Hematopoietic multipotent progenitor cell treated with erythropoietin and hydrocortisone succinate and interleukin-3 and kit ligand, for 6 days (in vitro differentiated cells): ENCODE results near the gene TAF4.
"Not testable (repeated sequence)": the region's sequence is repeated elsewhere in the genome, so short reads cannot be mapped to it uniquely, and the experiment has no call there.

ENCODE experiments used
- DNase-seq: peaks from one replicate; pipeline ENCODE4 v3.0.0-alpha.2; 2015

Gene TAF4

GRCh38 chr20:62065674-62066338 is at the start of gene TAF4:
Gene TAF4, minus strand, starts transcription at chr20:62065881. Its CDS starts 71 bp downstream, at chr20:62065810.
- peak; percentile 86 for DNase-seq

- DNase-seq = no peak
These were observed 49.2 kb upstream of the TAF4 start for GRCh38 chr20:62114894-62115293.

- DNase-seq = no peak
These were observed 46.7 kb upstream of the TAF4 start for GRCh38 chr20:62112368-62112767.

- no peak for DNase-seq
These were observed 45.5 kb upstream of the TAF4 start for GRCh38 chr20:62111148-62111547.

GRCh38 chr20:62105592-62105991 is 39.9 kb upstream of the TAF4 start:
- no peak for DNase-seq

- DNase-seq = no peak
These were observed 39.2 kb upstream of the TAF4 start for GRCh38 chr20:62104791-62105345.

GRCh38 chr20:62104234-62104789 is 38.6 kb upstream of the TAF4 start:
- no peak for DNase-seq

- no peak for DNase-seq
These were observed 38.0 kb upstream of the TAF4 start for GRCh38 chr20:62103508-62104233.

- no peak for DNase-seq
These were observed 35.4 kb upstream of the TAF4 start for GRCh38 chr20:62101078-62101477.

- DNase-seq = no peak
These were observed 32.3 kb upstream of the TAF4 start for GRCh38 chr20:62097881-62098407.

GRCh38 chr20:62096421-62097380 is 31.0 kb upstream of the TAF4 start:
- no peak for DNase-seq

- DNase-seq = no peak
These were observed 23.7 kb upstream of the TAF4 start for GRCh38 chr20:62089393-62089792.

- no peak for DNase-seq
These were observed 22.8 kb upstream of the TAF4 start for GRCh38 chr20:62088258-62089127.

GRCh38 chr20:62087632-62088031 is 22.0 kb upstream of the TAF4 start:
- no peak for DNase-seq

GRCh38 chr20:62087227-62087626 is 21.5 kb upstream of the TAF4 start:
- DNase-seq = no peak

GRCh38 chr20:62085206-62085605 is 19.5 kb upstream of the TAF4 start:
- DNase-seq = no peak

- not testable (repeated sequence) for DNase-seq
These were observed 18.5 kb upstream of the TAF4 start for GRCh38 chr20:62084224-62084623.

GRCh38 chr20:62083312-62083711 is 17.6 kb upstream of the TAF4 start:
- no peak for DNase-seq

- DNase-seq = no peak
These were observed 14.7 kb upstream of the TAF4 start for GRCh38 chr20:62080249-62080990.

GRCh38 chr20:62079166-62079565 is 13.5 kb upstream of the TAF4 start:
- no peak for DNase-seq

- no peak for DNase-seq
These were observed 7.6 kb upstream of the TAF4 start for GRCh38 chr20:62073323-62073722.
